ENCODE measurements around the gene GPA33. TPM values are rescaled to one million over a fixed set of nuclear protein-coding genes. Genes with fewer than 3 reads are reported as not detected.

Gene GPA33
- total and polyA plus RNA-seq, 10 of the 15 experiments (the other 5 are each of a cell fraction or from before 2014, with no cell fraction given), result 0.09 to 0.27 (median 0.21) TPM; not detected in 1

GRCh38 chr1:167127661-167128060, 37.5 kb upstream of the GPA33 start:
- CTCF ChIA-PET, result interaction anchor here (1.2 kb wide), 1 partner anchor 23 kb away, joined by 3 read pairs; no protein-coding TSS in a partner anchor
- FAIRE-seq (no peak), ATAC-seq (no peak), DNase-seq (ENCODE audit: low read depth, low spot score) (no peak)
- no peak overlapping the region for H3K4me3 ChIP-seq
- TF ChIP-seq NKRF (conservative IDR thresholded peaks at IDR 0.05) (no peak), GATAD2B (conservative IDR thresholded peaks at IDR 0.05; ENCODE audit: low read depth) (no peak), ZNF217 (IDR thresholded peaks at IDR 0.05) (no peak), NR2F1 (conservative IDR thresholded peaks at IDR 0.05) (no peak), E2F4 (IDR thresholded peaks at IDR 0.05; ENCODE audit: low read depth, low read length) (no peak), PKNOX1 (IDR thresholded peaks at IDR 0.05) (no peak), FOS (IDR thresholded peaks at IDR 0.05; ENCODE audit: borderline replicate concordance, extremely low read depth, insufficient read length) (no peak), HDAC2 (IDR thresholded peaks at IDR 0.05) (no peak), RAD21 (IDR thresholded peaks at IDR 0.05; ENCODE audit: insufficient read depth, low read depth, low read length) (no peak), ZNF274 (IDR thresholded peaks at IDR 0.05; ENCODE audit: insufficient read depth, insufficient read length) (no peak)
- TF ChIP-seq, protein P1, sequence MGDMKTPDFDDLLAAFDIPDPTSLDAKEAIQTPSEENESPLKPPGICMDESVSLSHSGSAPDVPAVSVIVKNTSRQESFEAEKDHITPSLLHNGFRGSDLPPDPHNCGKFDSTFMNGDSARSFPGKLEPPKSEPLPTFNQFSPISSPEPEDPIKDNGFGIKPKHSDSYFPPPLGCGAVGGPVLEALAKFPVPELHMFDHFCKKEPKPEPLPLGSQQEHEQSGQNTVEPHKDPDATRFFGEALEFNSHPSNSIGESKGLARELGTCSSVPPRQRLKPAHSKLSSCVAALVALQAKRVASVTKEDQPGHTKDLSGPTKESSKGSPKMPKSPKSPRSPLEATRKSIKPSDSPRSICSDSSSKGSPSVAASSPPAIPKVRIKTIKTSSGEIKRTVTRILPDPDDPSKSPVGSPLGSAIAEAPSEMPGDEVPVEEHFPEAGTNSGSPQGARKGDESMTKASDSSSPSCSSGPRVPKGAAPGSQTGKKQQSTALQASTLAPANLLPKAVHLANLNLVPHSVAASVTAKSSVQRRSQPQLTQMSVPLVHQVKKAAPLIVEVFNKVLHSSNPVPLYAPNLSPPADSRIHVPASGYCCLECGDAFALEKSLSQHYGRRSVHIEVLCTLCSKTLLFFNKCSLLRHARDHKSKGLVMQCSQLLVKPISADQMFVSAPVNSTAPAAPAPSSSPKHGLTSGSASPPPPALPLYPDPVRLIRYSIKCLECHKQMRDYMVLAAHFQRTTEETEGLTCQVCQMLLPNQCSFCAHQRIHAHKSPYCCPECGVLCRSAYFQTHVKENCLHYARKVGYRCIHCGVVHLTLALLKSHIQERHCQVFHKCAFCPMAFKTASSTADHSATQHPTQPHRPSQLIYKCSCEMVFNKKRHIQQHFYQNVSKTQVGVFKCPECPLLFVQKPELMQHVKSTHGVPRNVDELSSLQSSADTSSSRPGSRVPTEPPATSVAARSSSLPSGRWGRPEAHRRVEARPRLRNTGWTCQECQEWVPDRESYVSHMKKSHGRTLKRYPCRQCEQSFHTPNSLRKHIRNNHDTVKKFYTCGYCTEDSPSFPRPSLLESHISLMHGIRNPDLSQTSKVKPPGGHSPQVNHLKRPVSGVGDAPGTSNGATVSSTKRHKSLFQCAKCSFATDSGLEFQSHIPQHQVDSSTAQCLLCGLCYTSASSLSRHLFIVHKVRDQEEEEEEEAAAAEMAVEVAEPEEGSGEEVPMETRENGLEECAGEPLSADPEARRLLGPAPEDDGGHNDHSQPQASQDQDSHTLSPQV (IDR thresholded peaks at IDR 0.05), result no peak
- H3K4me2 ChIP-seq (ENCODE audit: control insufficient read depth, insufficient read depth), result no peak overlapping the region
- no peaks in the 10 kb centered on the region for H3K9me3 ChIP-seq (replicated peaks; ENCODE audit: control insufficient read depth, insufficient read depth, low read length)
- in situ Hi-C loops (cut with MboI) (no loop called here), intact Hi-C loops (cut with micrococcal nuclease; ENCODE audit: unreplicated experiment) (loop anchor here (10.0 kb wide), 1 partner anchor 317 kb away; no protein-coding TSS in a partner anchor)
- SMC1A ChIA-PET (ENCODE audit: uncharacterized antibody, unreplicated experiment), result interaction anchor here (0.6 to 1.5 kb wide), 3 partner anchors 22 to 90 kb away, joined by 3 to 5 read pairs (median 3); no protein-coding TSS in a partner anchor
- POLR2A ChIA-PET, result no interaction called here
- no peaks in the 10 kb centered on the region for H3K4me1 ChIP-seq (ENCODE audit: control insufficient read depth, insufficient read depth, low read length)
- no peaks in the 10 kb centered on the region for H4K20me1 ChIP-seq (ENCODE audit: control insufficient read depth, insufficient read depth)
- no peak overlapping the region for H3K27ac ChIP-seq (ENCODE audit: control insufficient read depth, insufficient read depth)
- no TSS peak for BruUV-seq (replicated peaks)
- H3K36me3 ChIP-seq (ENCODE audit: control insufficient read depth in 2 of 2, insufficient read depth in 2 of 2, low read length in 1 of 2), result no peaks in the 10 kb centered on the region
- no peak overlapping the region for H3K9ac ChIP-seq (ENCODE audit: control insufficient read depth, insufficient read depth, low read length)
- WGBS (ENCODE audit: insufficient coverage, insufficient replicate concordance, low lambda C conversion rate, missing lambda C conversion rate), result 17% methylated on average over 5 of the region's 5 CpGs
- H3K79me2 ChIP-seq (ENCODE audit: control insufficient read depth, insufficient read depth, low read length), result no peaks in the 10 kb centered on the region
- no peak overlapping the region for H2AFZ ChIP-seq (ENCODE audit: control insufficient read depth, low read depth, low read length)
- H3K27me3 ChIP-seq (replicated peaks in 1 of 2; ENCODE audit: control insufficient read depth in 2 of 2, insufficient read depth in 2 of 2, low read length in 1 of 2), result peaks cover 5 to 7% of the 10 kb centered on the region in 2 experiments; a peak in 2 of 4 replicates
- RAD21 ChIA-PET (ENCODE audit: unreplicated experiment), result no interaction called here
